HepG2 (cell line): ENCODE results near the gene THSD8. TPM values are rescaled to one million over a fixed set of nuclear protein-coding genes. Genes with fewer than 3 reads are reported as not detected.

Experiments used
- DR1 ChIP-seq: sonication (generic); formaldehyde crosslinking; IDR thresholded peaks from 2 replicates; pipeline ENCODE4 v1.8.0; 2021; ENCODE audit warnings: mild to moderate bottlenecking, missing genetic modification reagents, inconsistent platforms
- ESRRA ChIP-seq: sonication (generic); formaldehyde crosslinking; IDR thresholded peaks from 2 replicates; pipeline ENCODE4 v1.5.1; 2020; ENCODE audit warnings: mild to moderate bottlenecking, low read depth, missing genetic modification reagents
- FIP1L1 ChIP-seq: fragments of 200-400 bp; formaldehyde crosslinking; IDR thresholded peaks from 2 replicates; pipeline ENCODE4 v1.6.1; 2018; ENCODE audit warnings: low read depth, mild to moderate bottlenecking, low read length, moderate library complexity, borderline replicate concordance; ENCODE audit not compliant: insufficient read depth
- IKZF5 ChIP-seq: IDR thresholded peaks from 2 replicates; pipeline ENCODE4 v1.6.1; 2018; ENCODE audit warnings: missing genetic modification reagents, mild to moderate bottlenecking, missing compliant biosample characterization
- MAFF ChIP-seq: IDR thresholded peaks from 2 replicates; pipeline ENCODE4 v1.6.1; 2011; ENCODE audit warnings: low read depth, low read length, improper control_type of control experiment
- MAX ChIP-seq: IDR thresholded peaks from 2 replicates; pipeline ENCODE4 v1.6.1; 2012; ENCODE audit warnings: inconsistent platforms
- NCOA5 ChIP-seq: sonication (generic); formaldehyde crosslinking; IDR thresholded peaks from 2 replicates; pipeline ENCODE4 v1.4.0; 2020; ENCODE audit warnings: missing genetic modification reagents
- NPAS2 ChIP-seq: sonication (generic); formaldehyde crosslinking; IDR thresholded peaks from 2 replicates; pipeline ENCODE4 v1.8.0; 2022; ENCODE audit warnings: mild to moderate bottlenecking, missing genetic modification reagents, borderline replicate concordance
- PCBP1 ChIP-seq: fragments of 200-400 bp; formaldehyde crosslinking; IDR thresholded peaks from 2 replicates; pipeline ENCODE4 v1.6.1; 2017; ENCODE audit warnings: mild to moderate bottlenecking, low read depth, low read length, borderline replicate concordance
- POGK ChIP-seq: sonication (generic); formaldehyde crosslinking; conservative IDR thresholded peaks from 2 replicates; pipeline ENCODE4 v1.8.0; 2022; ENCODE audit warnings: mild to moderate bottlenecking, moderate library complexity, missing genetic modification reagents
- TRIM24 ChIP-seq: sonication (generic); formaldehyde crosslinking; IDR thresholded peaks from 2 replicates; pipeline ENCODE4 v1.8.0; 2022; ENCODE audit warnings: mild to moderate bottlenecking, missing genetic modification reagents
- polyA plus RNA-seq, 8 experiments: library from polyadenylated mRNA; depleted of rRNA in 3 of 8; stranded (reverse) in 7 of 8; unstranded in 1 of 8; fragments of >200 nt; fragmentation: Illumina TruSeq in 4 of 8; extraction: Trizol in 4 of 8; gene quantifications; 2 replicates each; pipeline versions ENCODE4 v1.2.1 to v1.2.3, GENCODE V29; 2011 to 2016; ENCODE audit warnings: low read depth in 4 of 8, missing spikeins in 1 of 8, mixed read lengths in 1 of 8; ENCODE audit not compliant: insufficient read depth in 1 of 8
- total RNA-seq, 5 experiments: library from RNA; depleted of rRNA; stranded (reverse); fragments of >200 nt; fragmentation: Illumina TruSeq; extraction: Trizol; gene quantifications; 2 replicates each; pipeline ENCODE4 v1.2.3, GENCODE V29; 2016; ENCODE audit warnings: low read depth in 1 of 5

Gene THSD8
- total and polyA plus RNA-seq, 2 of the 13 experiments (the other 11 are each of a cell fraction or from before 2014, with no cell fraction given) = 4.8 to 14.9 TPM

GRCh38 chr19:12825254-12826131 lies 23.6 kb downstream of the THSD8 start (continued):
- TF ChIP-seq MAFF = no peak
- TF ChIP-seq NCOA5 (CRISPR knock-in tag) = no peak
- TF ChIP-seq POGK (CRISPR knock-in tag) = peak; percentile 56; the same call in 1 of the 2 replicates
- TF ChIP-seq DR1 = no peak
- no peak for TF ChIP-seq FIP1L1
- TF ChIP-seq MAX = peak; percentile 89
- no peak for TF ChIP-seq ESRRA (CRISPR knock-in tag)
- peak; percentile 46; the same call in 1 of the 2 replicates for TF ChIP-seq IKZF5 (CRISPR knock-in tag)
- peak; percentile 44; the same call in 1 of the 2 replicates for TF ChIP-seq PCBP1
- TF ChIP-seq TRIM24 (CRISPR knock-in tag) = no peak
- TF ChIP-seq NPAS2 (CRISPR knock-in tag) = no peak
